ENCODE results near the gene TIAL1.

TIAL1 gene

GRCh38 chr10:119616882-119617570 lies 20.3 kb upstream of the TIAL1 start:
- no peak for FAIRE-seq

GRCh38 chr10:119614686-119615085 lies 17.9 kb upstream of the TIAL1 start:
- DNase-seq (ENCODE audit: extremely low spot score, insufficient read length, low read depth), result no peak

More at GRCh38 chr10:119616882-119617570, 20.3 kb upstream of the TIAL1 start:
- no peak for DNase-seq (ENCODE audit: extremely low spot score, insufficient read length, low read depth)

GRCh38 chr10:119613741-119614140 lies 17.0 kb upstream of the TIAL1 start:
- FAIRE-seq (no peak), DNase-seq (ENCODE audit: extremely low spot score, insufficient read length, low read depth) (no peak)

More at GRCh38 chr10:119614686-119615085, 17.9 kb upstream of the TIAL1 start:
- FAIRE-seq, result no peak

- FAIRE-seq, result no peak
- DNase-seq (ENCODE audit: extremely low spot score, insufficient read length, low read depth), result no peak
Measured at GRCh38 chr10:119611433-119611832, 14.7 kb upstream of the TIAL1 start.

GRCh38 chr10:119609516-119609915 lies 12.8 kb upstream of the TIAL1 start:
- FAIRE-seq (no peak), DNase-seq (ENCODE audit: extremely low spot score, insufficient read length, low read depth) (no peak)

GRCh38 chr10:119608316-119609155 lies 11.8 kb upstream of the TIAL1 start:
- no peak for DNase-seq (ENCODE audit: extremely low spot score, insufficient read length, low read depth)
- no peak for FAIRE-seq

GRCh38 chr10:119604468-119604867 lies 7.7 kb upstream of the TIAL1 start:
- no peak for FAIRE-seq

GRCh38 chr10:119602241-119603095 lies 5.7 kb upstream of the TIAL1 start:
- FAIRE-seq, result peak; percentile 12
- DNase-seq (ENCODE audit: extremely low spot score, insufficient read length, low read depth), result no peak

More at GRCh38 chr10:119604468-119604867, 7.7 kb upstream of the TIAL1 start:
- DNase-seq (ENCODE audit: extremely low spot score, insufficient read length, low read depth), result no peak

- no peak for FAIRE-seq
- DNase-seq (ENCODE audit: extremely low spot score, insufficient read length, low read depth), result no peak
Measured at GRCh38 chr10:119598397-119598796, 1.6 kb upstream of the TIAL1 start.

GRCh38 chr10:119597405-119598186 lies 832 bp upstream of the TIAL1 start:
- DNase-seq (ENCODE audit: extremely low spot score, insufficient read length, low read depth), result no peak
- peak; percentile 91 for FAIRE-seq

- DNase-seq (ENCODE audit: extremely low spot score, insufficient read length, low read depth) (peak; percentile 23), FAIRE-seq (peak; percentile 76)
Measured at GRCh38 chr10:119595676-119596515, 868 bp downstream of the TIAL1 start.

GRCh38 chr10:119595134-119595675 lies 1.6 kb downstream of the TIAL1 start:
- FAIRE-seq (no peak), DNase-seq (ENCODE audit: extremely low spot score, insufficient read length, low read depth) (no peak)

GRCh38 chr10:119588071-119588470 lies 8.7 kb downstream of the TIAL1 start:
- FAIRE-seq (no peak), DNase-seq (ENCODE audit: extremely low spot score, insufficient read length, low read depth) (no peak)

- no peak for DNase-seq (ENCODE audit: extremely low spot score, insufficient read length, low read depth)
- no peak for FAIRE-seq
Measured at GRCh38 chr10:119578355-119578754, 18.4 kb downstream of the TIAL1 start.

- FAIRE-seq (no peak), DNase-seq (ENCODE audit: extremely low spot score, insufficient read length, low read depth) (no peak)
Measured at GRCh38 chr10:119575991-119576390, 20.8 kb downstream of the TIAL1 start.

- no peak for DNase-seq (ENCODE audit: extremely low spot score, insufficient read length, low read depth)
- peak; percentile 39 for FAIRE-seq
Measured at GRCh38 chr10:119575506-119575905, 21.3 kb downstream of the TIAL1 start.

- DNase-seq (ENCODE audit: extremely low spot score, insufficient read length, low read depth) (no peak), FAIRE-seq (peak; percentile 54)
Measured at GRCh38 chr10:119567978-119568377, 28.8 kb downstream of the TIAL1 start.

GRCh38 chr10:119562097-119562496 lies 34.7 kb downstream of the TIAL1 start:
- FAIRE-seq (no peak), DNase-seq (ENCODE audit: extremely low spot score, insufficient read length, low read depth) (no peak)

Data from GM18507 (cell line).